DND-41 (cell line): ENCODE measurements around the gene SLC35F3.

Experiments used
- CTCF ChIP-seq: IDR thresholded peaks from 2 replicates; pipeline ENCODE4 v1.5.1; 2012; ENCODE audit warnings: borderline replicate concordance, low read length, moderate library complexity, mild to moderate bottlenecking; ENCODE audit not compliant: poor library complexity, severe bottlenecking; ENCODE audit errors: extremely low read depth
- EZH2 ChIP-seq: IDR thresholded peaks from 3 replicates; pipeline ENCODE4 v1.6.1; 2012; ENCODE audit warnings: borderline replicate concordance, low read depth, mild to moderate bottlenecking, moderate library complexity, low read length, inconsistent platforms; ENCODE audit not compliant: severe bottlenecking

- TF ChIP-seq CTCF: no peak
- no peak for TF ChIP-seq EZH2
These were observed 393.2 kb downstream of the SLC35F3 start for GRCh38 chr1:234297668-234298067.
